ENCODE measurements around the gene DCAF6. TPM values are rescaled to one million over a fixed set of nuclear protein-coding genes. Genes with fewer than 3 reads are reported as not detected.

The DCAF6 gene
- total RNA-seq, 2 experiments from 2014 or later, result 23.2 to 30.6 TPM

GRCh38 chr1:168065506-168065905 is 129.0 kb downstream of the DCAF6 start:
- no peak for DNase-seq (ENCODE audit: low spot score)
- no peak for TF ChIP-seq CTCF (conservative IDR thresholded peaks at IDR 0.05; ENCODE audit: low read length)
- TF ChIP-seq EZH2phosphoT487 (IDR thresholded peaks at IDR 0.05; ENCODE audit: borderline replicate concordance, low read depth, low read length), result no peak
- Histone ChIP-seq H3K27ac (ENCODE audit: low read depth, low read length, poor library complexity, severe bottlenecking) (no peak overlapping the region), H4K20me1 (ENCODE audit: insufficient read depth, low read length) (no peaks in the 10 kb centered on the region), H3K36me3 (ENCODE audit: insufficient read depth, low read length) (peaks cover 52% of the 10 kb centered on the region), H3K9me3 (ENCODE audit: low read length) (no peaks in the 10 kb centered on the region), H2AFZ (ENCODE audit: low read length) (no peak overlapping the region), H3K4me1 (ENCODE audit: insufficient read depth, low read length, poor library complexity, severe bottlenecking) (no peaks in the 10 kb centered on the region), H3K9me2 (ENCODE audit: insufficient read depth, low read length) (no peaks in the 10 kb centered on the region), H3K4me3 (ENCODE audit: low read depth, low read length, poor library complexity, severe bottlenecking) (no peak overlapping the region), H3K4me2 (ENCODE audit: low read length) (no peak overlapping the region), H3K79me2 (ENCODE audit: insufficient read depth, low read depth, low read length) (no peaks in the 10 kb centered on the region)
- intact Hi-C loops (cut with micrococcal nuclease; ENCODE audit: unreplicated experiment), result no loop called here
- ChIA-PET CTCF (ENCODE audit: unreplicated experiment) (no interaction called here), POLR2A (interaction anchor here (0.6 to 1.9 kb wide), 2 partner anchors 19 to 142 kb away, joined by 3 to 9 read pairs; no protein-coding TSS in a partner anchor)
- no TSS peak for BruUV-seq (replicated peaks)

GRCh38 chr1:168069384-168069783 is 132.9 kb downstream of the DCAF6 start:
- H3K36me3 ChIP-seq (ENCODE audit: insufficient read depth, low read length), result peaks cover 66% of the 10 kb centered on the region
- no peak overlapping the region for H3K27ac ChIP-seq (ENCODE audit: low read depth, low read length, poor library complexity, severe bottlenecking)
- H3K9me3 ChIP-seq (ENCODE audit: low read length), result no peaks in the 10 kb centered on the region
- no peaks in the 10 kb centered on the region for H3K79me2 ChIP-seq (ENCODE audit: insufficient read depth, low read depth, low read length)
- no peaks in the 10 kb centered on the region for H3K9me2 ChIP-seq (ENCODE audit: insufficient read depth, low read length)
- no peak overlapping the region for H3K4me2 ChIP-seq (ENCODE audit: low read length)
- POLR2A ChIA-PET, result interaction anchor here (0.6 kb wide), 1 partner anchor 11 kb away, joined by 3 read pairs; no protein-coding TSS in a partner anchor
- H2AFZ ChIP-seq (ENCODE audit: low read length), result no peak overlapping the region
- no peaks in the 10 kb centered on the region for H4K20me1 ChIP-seq (ENCODE audit: insufficient read depth, low read length)
- TF ChIP-seq CTCF (conservative IDR thresholded peaks at IDR 0.05; ENCODE audit: low read length) (no peak), EZH2phosphoT487 (IDR thresholded peaks at IDR 0.05; ENCODE audit: borderline replicate concordance, low read depth, low read length) (no peak)
- DNase-seq (ENCODE audit: low spot score), result no peak
- no peak overlapping the region for H3K4me3 ChIP-seq (ENCODE audit: low read depth, low read length, poor library complexity, severe bottlenecking)
- no peaks in the 10 kb centered on the region for H3K4me1 ChIP-seq (ENCODE audit: insufficient read depth, low read length, poor library complexity, severe bottlenecking)
- intact Hi-C loops (cut with micrococcal nuclease; ENCODE audit: unreplicated experiment), result no loop called here
- no TSS peak for BruUV-seq (replicated peaks)
- CTCF ChIA-PET (ENCODE audit: unreplicated experiment), result no interaction called here

- no peaks in the 10 kb centered on the region for H3K4me1 ChIP-seq (ENCODE audit: insufficient read depth, low read length, poor library complexity, severe bottlenecking)
- intact Hi-C loops (cut with micrococcal nuclease; ENCODE audit: unreplicated experiment), result loop anchor here (5.0 to 10.0 kb wide), 3 partner anchors 177 to 362 kb away; no protein-coding TSS in a partner anchor
- H3K9me2 ChIP-seq (ENCODE audit: insufficient read depth, low read length), result no peaks in the 10 kb centered on the region
- no peak overlapping the region for H3K27ac ChIP-seq (ENCODE audit: low read depth, low read length, poor library complexity, severe bottlenecking)
- POLR2A ChIA-PET, result interaction anchor here (0.6 kb wide), 2 partner anchors 10 to 1161 kb away, joined by 3 read pairs; no protein-coding TSS in a partner anchor
- no peaks in the 10 kb centered on the region for H3K9me3 ChIP-seq (ENCODE audit: low read length)
- H3K4me2 ChIP-seq (ENCODE audit: low read length), result no peak overlapping the region
- peaks cover 22% of the 10 kb centered on the region for H3K36me3 ChIP-seq (ENCODE audit: insufficient read depth, low read length)
- TF ChIP-seq EZH2phosphoT487 (IDR thresholded peaks at IDR 0.05; ENCODE audit: borderline replicate concordance, low read depth, low read length), result no peak
- H3K4me3 ChIP-seq (ENCODE audit: low read depth, low read length, poor library complexity, severe bottlenecking), result no peak overlapping the region
- CTCF ChIA-PET (ENCODE audit: unreplicated experiment), result no interaction called here
- no peaks in the 10 kb centered on the region for H4K20me1 ChIP-seq (ENCODE audit: insufficient read depth, low read length)
- H2AFZ ChIP-seq (ENCODE audit: low read length), result no peak overlapping the region
- DNase-seq (ENCODE audit: low spot score), result no peak
- no peaks in the 10 kb centered on the region for H3K79me2 ChIP-seq (ENCODE audit: insufficient read depth, low read depth, low read length)
- no TSS peak for BruUV-seq (replicated peaks)
These were observed 143.3 kb downstream of the DCAF6 start for GRCh38 chr1:168079761-168080160.
